Ovary (tissue), 3 donors: ENCODE measurements around the gene DOP1B.

Source experiments
- CTCF ChIP-seq, 3 donors: fragments of 450-650 bp in 2 of 3; fragments of 200-600 bp in 1 of 3; IDR thresholded peaks; one replicate each; pipeline versions ENCODE4 v1.5.1 to v1.8.0; 2016 to 2022; ENCODE audit warnings: antibody characterized with exemption in 3 of 3, mild to moderate bottlenecking in 1 of 3
- POLR2A ChIP-seq: fragments of 450-650 bp; IDR thresholded peaks from one replicate; pipeline ENCODE4 v1.6.1; 2017; ENCODE audit warnings: antibody characterized with exemption, mild to moderate bottlenecking, moderate library complexity
- donor health status: DM: no; HTN: no; CAD: no.

GRCh38 chr21:36132696-36133095, 23.9 kb upstream of the DOP1B start:
- no peak for TF ChIP-seq CTCF (IDR thresholded peaks at IDR 0.05)
- TF ChIP-seq POLR2A = no peak
